OCI-LY3 (cell line): ENCODE results near the gene ABHD15.

Source experiments
- CTCF ChIP-seq: fragments of 200-600, 300-600 bp; sonication (generic); IDR thresholded peaks from 2 replicates; pipeline ENCODE4 v1.5.1; 2014; ENCODE audit warnings: antibody characterized with exemption, low read length, low read depth
- EZH2phosphoT487 ChIP-seq: fragments of 200-600 bp; shearing (Covaris generic); IDR thresholded peaks from 2 replicates; pipeline ENCODE4 v1.6.1; 2018; ENCODE audit warnings: antibody characterized with exemption, mixed run types, low read depth

DNA sequence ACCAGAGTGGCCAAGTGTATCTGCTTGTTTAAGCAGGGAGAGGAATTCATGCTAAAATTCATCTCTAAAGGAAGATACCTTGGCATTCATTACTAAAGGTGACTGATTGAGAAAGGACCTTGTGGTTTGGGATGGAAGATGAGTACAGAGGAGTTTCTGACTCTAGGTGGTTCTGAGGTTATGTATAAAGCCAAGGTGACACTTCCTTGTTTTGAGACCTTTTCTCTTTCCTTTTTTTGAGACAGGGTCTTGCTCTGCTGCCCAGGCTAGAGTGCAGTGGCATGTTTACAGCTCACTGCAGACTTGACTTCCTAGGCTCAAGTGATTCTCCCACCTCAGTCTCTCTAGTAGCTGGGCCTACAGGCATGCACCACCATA lies 9.1 kb downstream of the ABHD15 start:
- TF ChIP-seq CTCF: no peak
- no peak for TF ChIP-seq EZH2phosphoT487
